Measurements from ENCODE around the gene LMO4. TPM values are rescaled to one million over a fixed set of nuclear protein-coding genes. Genes with fewer than 3 reads are reported as not detected.
A peak's percentile ranks its signal among the peaks of the same experiment; 100 is the strongest.

LMO4 gene
- total RNA-seq, 1 donor from 2014 or later, result 37.6 TPM

DNA sequence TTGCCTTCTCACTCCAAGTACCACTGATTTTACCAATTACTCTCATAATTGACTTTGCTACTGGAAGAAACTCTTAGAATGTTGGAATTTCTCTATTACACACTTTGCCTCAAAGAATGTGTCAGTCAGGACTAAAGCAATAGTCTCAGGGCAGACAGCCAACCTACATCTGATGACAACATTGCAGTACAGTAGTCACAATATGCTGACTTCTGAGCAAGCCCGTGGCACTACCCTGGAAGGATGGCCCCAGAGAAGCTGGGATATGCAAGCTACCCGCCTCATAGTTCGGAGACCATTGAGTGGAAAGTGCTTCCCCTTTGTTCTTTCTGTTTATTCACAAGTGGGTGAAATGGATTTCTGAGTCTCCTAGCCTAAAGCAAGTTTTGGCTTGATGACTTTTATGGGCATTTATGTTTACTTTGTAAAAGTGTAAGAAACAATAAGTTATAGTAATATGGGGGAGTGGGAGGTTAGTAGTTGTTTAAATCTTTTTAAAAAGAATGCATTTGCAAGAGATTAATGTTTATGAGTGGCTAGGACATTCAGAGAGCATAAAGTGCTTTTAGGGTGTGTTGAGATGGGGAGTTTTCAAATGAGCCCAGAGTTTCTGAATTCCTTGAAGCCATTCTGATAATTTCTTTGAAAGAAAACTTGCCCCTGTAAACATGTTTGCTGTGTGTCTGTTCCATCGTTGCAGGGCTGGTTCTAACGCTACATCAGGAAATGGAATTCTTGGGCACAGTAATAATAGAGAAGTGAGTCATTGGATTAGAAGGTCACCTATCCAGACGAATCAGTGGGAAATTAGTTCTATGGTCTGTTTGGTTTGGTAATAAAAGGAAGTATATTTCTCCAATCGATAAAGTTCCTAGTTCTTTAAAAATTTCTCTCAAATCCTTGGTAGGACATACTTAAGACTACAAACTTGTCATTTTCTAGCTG lies 63.8 kb downstream of the LMO4 start:
- Mint-ChIP-seq H3K9me3 (ENCODE audit: low read depth) (peaks cover 10% of the 10 kb centered on the region), H3K27me3 (ENCODE audit: low read depth) (no peaks in the 10 kb centered on the region)
- no peak for DNase-seq (ENCODE audit: low spot score)

DNA sequence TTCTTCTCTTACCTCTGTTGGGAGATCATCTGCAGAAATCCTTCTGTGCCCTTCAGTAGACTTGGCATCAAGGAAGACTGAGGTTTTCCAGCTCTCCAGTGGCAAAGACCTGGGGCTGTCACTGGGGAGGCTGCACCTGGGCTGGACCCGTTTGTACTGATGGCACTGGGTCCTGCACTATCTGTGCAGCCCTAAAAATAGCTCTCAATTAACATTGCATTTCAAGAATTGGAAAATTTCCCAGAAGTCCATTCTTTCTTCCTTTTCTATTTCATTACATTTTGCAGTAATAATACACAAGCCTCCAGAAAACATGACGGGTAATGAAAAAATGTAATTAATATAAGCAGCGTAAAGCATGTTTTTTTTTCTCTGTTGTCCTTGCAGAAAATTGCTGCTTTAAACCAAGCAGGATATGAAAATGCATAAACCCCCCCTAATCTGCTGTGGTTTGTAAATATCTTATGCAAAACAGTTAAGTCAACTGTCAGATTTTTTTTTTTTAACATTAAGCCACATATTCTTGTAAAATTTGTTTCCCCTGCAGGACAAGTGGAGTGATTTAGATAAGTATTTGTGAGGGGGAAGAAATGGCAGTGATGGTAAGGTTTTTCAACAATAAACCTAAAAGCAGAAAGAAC lies 64.9 kb downstream of the LMO4 start:
- Mint-ChIP-seq H3K9me3 (ENCODE audit: low read depth) (peaks cover 8% of the 10 kb centered on the region), H3K4me3 (ENCODE audit: unreplicated experiment) (no peak overlapping the region), H3K27ac (ENCODE audit: unreplicated experiment) (peak overlapping the region; percentile 76), H3K4me1 (ENCODE audit: low read depth) (peaks cover 25% of the 10 kb centered on the region), H3K27me3 (ENCODE audit: low read depth) (no peaks in the 10 kb centered on the region), H3K36me3 (ENCODE audit: low read depth) (peaks cover 4% of the 10 kb centered on the region)
- TF ChIP-seq, protein P1, sequence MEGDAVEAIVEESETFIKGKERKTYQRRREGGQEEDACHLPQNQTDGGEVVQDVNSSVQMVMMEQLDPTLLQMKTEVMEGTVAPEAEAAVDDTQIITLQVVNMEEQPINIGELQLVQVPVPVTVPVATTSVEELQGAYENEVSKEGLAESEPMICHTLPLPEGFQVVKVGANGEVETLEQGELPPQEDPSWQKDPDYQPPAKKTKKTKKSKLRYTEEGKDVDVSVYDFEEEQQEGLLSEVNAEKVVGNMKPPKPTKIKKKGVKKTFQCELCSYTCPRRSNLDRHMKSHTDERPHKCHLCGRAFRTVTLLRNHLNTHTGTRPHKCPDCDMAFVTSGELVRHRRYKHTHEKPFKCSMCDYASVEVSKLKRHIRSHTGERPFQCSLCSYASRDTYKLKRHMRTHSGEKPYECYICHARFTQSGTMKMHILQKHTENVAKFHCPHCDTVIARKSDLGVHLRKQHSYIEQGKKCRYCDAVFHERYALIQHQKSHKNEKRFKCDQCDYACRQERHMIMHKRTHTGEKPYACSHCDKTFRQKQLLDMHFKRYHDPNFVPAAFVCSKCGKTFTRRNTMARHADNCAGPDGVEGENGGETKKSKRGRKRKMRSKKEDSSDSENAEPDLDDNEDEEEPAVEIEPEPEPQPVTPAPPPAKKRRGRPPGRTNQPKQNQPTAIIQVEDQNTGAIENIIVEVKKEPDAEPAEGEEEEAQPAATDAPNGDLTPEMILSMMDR (IDR thresholded peaks at IDR 0.05), result no peak
- DNase-seq (ENCODE audit: low spot score), result no peak

More for the DNA sequence above, 63.8 kb downstream of the LMO4 start:
- Mint-ChIP-seq H3K4me3 (ENCODE audit: unreplicated experiment) (peak overlapping the region; percentile 37), H3K4me1 (ENCODE audit: low read depth) (peaks cover 25% of the 10 kb centered on the region), H3K27ac (ENCODE audit: unreplicated experiment) (peak overlapping the region; percentile 76), H3K36me3 (ENCODE audit: low read depth) (peaks cover 5% of the 10 kb centered on the region)
- TF ChIP-seq, protein P1 (IDR thresholded peaks at IDR 0.05), result no peak

DNA sequence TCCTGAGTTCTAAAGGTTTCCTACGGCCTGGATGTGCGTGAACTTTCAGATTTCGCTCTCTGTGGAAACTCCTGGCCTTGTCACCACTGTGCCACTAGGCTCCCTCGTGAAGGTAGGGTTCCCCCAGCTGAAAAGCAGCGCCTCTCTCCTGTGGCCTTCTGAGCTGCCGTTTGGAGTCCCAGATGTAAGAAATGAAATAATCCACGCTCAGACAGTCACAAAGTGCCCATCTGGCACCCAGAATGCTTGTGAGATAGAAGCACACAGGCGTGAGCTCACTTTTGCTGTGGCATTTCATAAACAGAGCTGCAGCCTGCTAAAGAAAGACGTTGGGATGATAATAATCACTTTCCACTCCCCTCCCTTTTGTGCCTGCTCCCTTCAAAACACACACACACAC lies 65.8 kb downstream of the LMO4 start:
- Mint-ChIP-seq H3K4me3 (ENCODE audit: unreplicated experiment) (no peak overlapping the region), H3K4me1 (ENCODE audit: low read depth) (peaks cover 25% of the 10 kb centered on the region), H3K27ac (ENCODE audit: unreplicated experiment) (no peak overlapping the region), H3K27me3 (ENCODE audit: low read depth) (no peaks in the 10 kb centered on the region), H3K36me3 (ENCODE audit: low read depth) (peaks cover 3% of the 10 kb centered on the region), H3K9me3 (ENCODE audit: low read depth) (peaks cover 7% of the 10 kb centered on the region)
- no peak for DNase-seq (ENCODE audit: low spot score)
- TF ChIP-seq, protein P1 (IDR thresholded peaks at IDR 0.05), result no peak

DNA sequence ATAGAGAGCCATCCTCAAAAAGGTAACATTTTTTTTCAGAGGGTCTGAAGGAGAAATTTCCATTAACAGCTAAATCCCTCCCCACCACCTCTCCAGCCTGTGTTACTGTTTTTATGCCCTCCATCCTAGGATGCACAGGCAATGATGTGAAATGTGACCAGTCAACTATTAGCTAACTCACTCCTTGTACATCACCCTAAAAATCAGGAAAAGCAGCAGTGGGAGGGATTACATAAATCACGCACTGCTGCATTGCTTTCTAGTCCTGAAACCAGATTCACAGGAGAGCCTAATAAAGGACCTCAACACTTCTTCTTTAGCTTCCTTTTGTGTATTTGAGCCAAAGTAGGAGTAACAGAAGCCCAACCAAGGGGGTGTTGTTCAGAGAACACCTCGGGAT lies 66.3 kb downstream of the LMO4 start:
- H3K4me3 Mint-ChIP-seq (ENCODE audit: unreplicated experiment), result no peak overlapping the region

More for the DNA sequence above, 66.3 kb downstream of the LMO4 start:
- no peak for DNase-seq (ENCODE audit: low spot score)
- peaks cover 3% of the 10 kb centered on the region for H3K9me3 Mint-ChIP-seq (ENCODE audit: low read depth)
- TF ChIP-seq, protein P1 (IDR thresholded peaks at IDR 0.05), result no peak
- no peaks in the 10 kb centered on the region for H3K27me3 Mint-ChIP-seq (ENCODE audit: low read depth)
- peaks cover 25% of the 10 kb centered on the region for H3K4me1 Mint-ChIP-seq (ENCODE audit: low read depth)
- H3K36me3 Mint-ChIP-seq (ENCODE audit: low read depth), result no peaks in the 10 kb centered on the region
- no peak overlapping the region for H3K27ac Mint-ChIP-seq (ENCODE audit: unreplicated experiment)

Measured in chondrocyte (in vitro differentiated cells).